Osteocyte (in vitro differentiated cells): Measurements from ENCODE around the gene STAT5B. TPM values are rescaled to one million over a fixed set of nuclear protein-coding genes. Genes with fewer than 3 reads are reported as not detected.
"Not testable (repeated sequence)": the region's sequence is repeated elsewhere in the genome, so short reads cannot be mapped to it uniquely, and the experiment has no call there.

Experiments used
- DNase-seq: peaks from one replicate; pipeline ENCODE4 v3.0.0; 2021; ENCODE audit warnings: mixed read lengths; ENCODE audit not compliant: unreplicated experiment; ENCODE audit errors: extremely low spot score
- H3K27ac Mint-ChIP-seq: one replicate; pipeline ENCODE4 v1.8.0; 2021; ENCODE audit warnings: mild to moderate bottlenecking, mixed read lengths; ENCODE audit not compliant: unreplicated experiment
- H3K27me3 Mint-ChIP-seq: one replicate; pipeline ENCODE4 v1.8.0; 2021; ENCODE audit warnings: mixed read lengths; ENCODE audit not compliant: unreplicated experiment
- H3K36me3 Mint-ChIP-seq: one replicate; pipeline ENCODE4 v1.8.0; 2021; ENCODE audit warnings: mixed read lengths; ENCODE audit not compliant: unreplicated experiment
- H3K4me1 Mint-ChIP-seq: one replicate; pipeline ENCODE4 v1.8.0; 2021; ENCODE audit warnings: mixed read lengths; ENCODE audit not compliant: unreplicated experiment
- H3K4me3 Mint-ChIP-seq: one replicate; pipeline ENCODE4 v1.8.0; 2021; ENCODE audit warnings: mild to moderate bottlenecking, moderate library complexity, mixed read lengths; ENCODE audit not compliant: unreplicated experiment
- H3K9me3 Mint-ChIP-seq: one replicate; pipeline ENCODE4 v1.8.0; 2021; ENCODE audit warnings: mixed read lengths; ENCODE audit not compliant: unreplicated experiment
- CTCF ChIP-seq: fragments of 200-600 bp; sonication (generic); IDR thresholded peaks from 2 replicates; pipeline ENCODE4 v1.5.0; 2021; ENCODE audit warnings: antibody characterized with exemption, mild to moderate bottlenecking, moderate library complexity
- total RNA-seq: library from RNA; stranded (reverse); gene quantifications from 2 replicates; pipeline ENCODE4 v1.2.1, GENCODE V29; 2021

STAT5B gene
- total RNA-seq, 1 donor from 2014 or later, result 41.3 TPM

- TF ChIP-seq CTCF, result no peak
Measured at GRCh38 chr17:42224651-42225050, 51.5 kb downstream of the STAT5B start.

GRCh38 chr17:42221886-42222745 is 54.1 kb downstream of the STAT5B start:
- DNase-seq, result no peak
- Mint-ChIP-seq H3K4me1 (no peaks in the 10 kb centered on the region), H3K4me3 (no peak overlapping the region), H3K9me3 (no peaks in the 10 kb centered on the region), H3K27me3 (no peaks in the 10 kb centered on the region), H3K27ac (no peak overlapping the region), H3K36me3 (peaks cover 41% of the 10 kb centered on the region)
- TF ChIP-seq CTCF, result peak; percentile 63

More at GRCh38 chr17:42224651-42225050, 51.5 kb downstream of the STAT5B start:
- Mint-ChIP-seq H3K36me3 (peaks cover 31% of the 10 kb centered on the region), H3K27ac (no peak overlapping the region), H3K4me3 (no peak overlapping the region), H3K4me1 (peaks cover 8% of the 10 kb centered on the region), H3K9me3 (no peaks in the 10 kb centered on the region), H3K27me3 (no peaks in the 10 kb centered on the region)
- no peak for DNase-seq

GRCh38 chr17:42219280-42219679 is 56.9 kb downstream of the STAT5B start:
- H3K9me3 Mint-ChIP-seq, DNase-seq, H3K4me3 Mint-ChIP-seq, H3K4me1 Mint-ChIP-seq, H3K27me3 Mint-ChIP-seq, H3K27ac Mint-ChIP-seq: not testable (repeated sequence)
- peaks cover 50% of the 10 kb centered on the region for H3K36me3 Mint-ChIP-seq

- H3K9me3 Mint-ChIP-seq, result no peaks in the 10 kb centered on the region
- no peak overlapping the region for H3K27ac Mint-ChIP-seq
- no peaks in the 10 kb centered on the region for H3K4me1 Mint-ChIP-seq
- no peaks in the 10 kb centered on the region for H3K27me3 Mint-ChIP-seq
- DNase-seq, result no peak
- peaks cover 50% of the 10 kb centered on the region for H3K36me3 Mint-ChIP-seq
- H3K4me3 Mint-ChIP-seq, result no peak overlapping the region
- TF ChIP-seq CTCF, result no peak
Measured at GRCh38 chr17:42214156-42214555, 62.0 kb downstream of the STAT5B start.

GRCh38 chr17:42212382-42212781 is 63.8 kb downstream of the STAT5B start:
- no peak overlapping the region for H3K4me3 Mint-ChIP-seq
- H3K9me3 Mint-ChIP-seq, result no peaks in the 10 kb centered on the region
- no peaks in the 10 kb centered on the region for H3K4me1 Mint-ChIP-seq
- TF ChIP-seq CTCF, result no peak
- H3K36me3 Mint-ChIP-seq, result peaks cover 43% of the 10 kb centered on the region
- H3K27me3 Mint-ChIP-seq, result no peaks in the 10 kb centered on the region
- DNase-seq, result no peak
- no peak overlapping the region for H3K27ac Mint-ChIP-seq

- peaks cover 42% of the 10 kb centered on the region for H3K36me3 Mint-ChIP-seq
- not testable (repeated sequence) for H3K27ac Mint-ChIP-seq, H3K4me1 Mint-ChIP-seq, DNase-seq, H3K27me3 Mint-ChIP-seq, H3K4me3 Mint-ChIP-seq, H3K9me3 Mint-ChIP-seq
Measured at GRCh38 chr17:42211921-42212341, 64.3 kb downstream of the STAT5B start.
